K562 (cell line): ENCODE data around the gene GNG14. TPM values are rescaled to one million over a fixed set of nuclear protein-coding genes. Genes with fewer than 3 reads are reported as not detected.
A peak's percentile ranks its signal among the peaks of the same experiment; 100 is the strongest.

Experiments
- ADNP ChIP-seq: fragments of 200-800 bp; sonication (Bioruptor generic); IDR thresholded peaks from 2 replicates; pipeline ENCODE4 v1.6.1; 2016; ENCODE audit warnings: missing genetic modification characterization, missing compliant biosample characterization
- CEBPG ChIP-seq, 3 experiments: fragments of 200-800 bp in 1 of 3; sonication (Bioruptor generic) in 1 of 3; sonication (generic) in 1 of 3; formaldehyde crosslinking in 1 of 3; IDR thresholded peaks in 2 of 3; conservative IDR thresholded peaks in 1 of 3; 2 replicates each; pipeline versions ENCODE4 v1.6.1 to v1.8.0; 2016 to 2022; ENCODE audit warnings: missing compliant biosample characterization in 2 of 3, missing genetic modification characterization in 2 of 3, mild to moderate bottlenecking in 1 of 3, missing genetic modification reagents in 1 of 3
- CREB1 ChIP-seq, 2 experiments: sonication (generic) in 1 of 2; formaldehyde crosslinking in 1 of 2; IDR thresholded peaks; 2 replicates each; pipeline versions ENCODE4 v1.6.1 to v1.8.0; 2012 to 2022; ENCODE audit warnings: inconsistent platforms in 1 of 2, mild to moderate bottlenecking in 1 of 2, missing genetic modification reagents in 1 of 2, moderate library complexity in 1 of 2
- EGR1 ChIP-seq: fragments of 450-650 bp; conservative IDR thresholded peaks from 2 replicates; pipeline ENCODE4 v1.6.1; 2017; ENCODE audit warnings: mild to moderate bottlenecking
- GTF2F1 ChIP-seq: IDR thresholded peaks from 2 replicates; pipeline ENCODE4 v1.6.1; 2011; ENCODE audit warnings: low read depth, low read length, improper control_type of control experiment
- HEY1 ChIP-seq: fragments of 250-450 bp; sonication (Bioruptor Pico); IDR thresholded peaks from 2 replicates; pipeline ENCODE4 v1.5.0; 2020; ENCODE audit warnings: mild to moderate bottlenecking, moderate library complexity, borderline replicate concordance
- ILF3 ChIP-seq: fragments of 450-650 bp; IDR thresholded peaks from 2 replicates; pipeline ENCODE4 v1.6.1; 2018; ENCODE audit warnings: antibody characterized with exemption, mild to moderate bottlenecking, moderate library complexity, borderline replicate concordance
- JUN ChIP-seq, 2 experiments: sonication (generic) in 1 of 2; formaldehyde crosslinking in 1 of 2; IDR thresholded peaks; 2 replicates each; pipeline versions ENCODE4 v1.6.1 to v1.8.0; 2012 to 2022; ENCODE audit warnings: borderline replicate concordance in 2 of 2, mild to moderate bottlenecking in 2 of 2, improper control_type of control experiment in 1 of 2, low read depth in 1 of 2, low read length in 1 of 2, missing genetic modification reagents in 1 of 2
- MCM2 ChIP-seq: fragments of 450-650 bp; IDR thresholded peaks from 2 replicates; pipeline ENCODE4 v1.6.1; 2017; ENCODE audit warnings: low read depth, mild to moderate bottlenecking
- NRF1 ChIP-seq, 2 experiments: fragments of 450-650 bp; IDR thresholded peaks in 1 of 2; conservative IDR thresholded peaks in 1 of 2; 2 replicates each; pipeline ENCODE4 v1.6.1; 2014; ENCODE audit warnings: mild to moderate bottlenecking in 2 of 2
- PHB ChIP-seq: fragments of 250-450 bp; sonication (Bioruptor Pico); IDR thresholded peaks from 2 replicates; pipeline ENCODE4 v1.5.0; 2021
- SRF ChIP-seq, 2 experiments: fragments of 250-450, 450-650 bp in 1 of 2; sonication (Bioruptor Pico) in 1 of 2; sonication (generic) in 1 of 2; formaldehyde crosslinking; IDR thresholded peaks; 2 replicates each; pipeline versions ENCODE4 v1.5.0 to v1.5.1; 2020 to 2022; ENCODE audit warnings: mild to moderate bottlenecking in 1 of 2, missing genetic modification reagents in 1 of 2
- TAF1 ChIP-seq: IDR thresholded peaks from 2 replicates; pipeline ENCODE4 v1.6.1; 2011; ENCODE audit warnings: mild to moderate bottlenecking, low read length, moderate library complexity; ENCODE audit not compliant: insufficient read depth, control insufficient read depth, severe bottlenecking; ENCODE audit errors: extremely low read depth
- ZBTB7A ChIP-seq: IDR thresholded peaks from 2 replicates; pipeline ENCODE4 v1.6.1; 2011; ENCODE audit warnings: low read depth, mild to moderate bottlenecking, low read length, moderate library complexity, borderline replicate concordance; ENCODE audit not compliant: control insufficient read depth
- ZFP1 ChIP-seq: fragments of 450-650 bp; formaldehyde crosslinking; IDR thresholded peaks from 2 replicates; pipeline ENCODE4 v1.4.0; 2020; ENCODE audit warnings: mild to moderate bottlenecking, mixed read lengths
- ZNF146 ChIP-seq: IDR thresholded peaks from one replicate; pipeline ENCODE4 v1.6.1; 2018; ENCODE audit warnings: missing compliant biosample characterization; ENCODE audit not compliant: unreplicated experiment
- polyA plus RNA-seq, 8 experiments: library from polyadenylated mRNA; depleted of rRNA in 4 of 8; stranded (reverse) in 5 of 8; unstranded in 3 of 8; fragments of >200 nt; fragmentation: Nextera tagmentation in 2 of 8; fragmentation: Illumina TruSeq in 1 of 8; extraction: Ambion mirVana in 2 of 8; extraction: Trizol in 1 of 8; gene quantifications; 2 replicates each; pipeline versions ENCODE4 v1.2.1 to v1.2.3, GENCODE V29; 2011 to 2014; ENCODE audit warnings: inconsistent platforms in 1 of 8, missing spikeins in 1 of 8
- total RNA-seq, 7 experiments: library from RNA; depleted of rRNA in 6 of 7; stranded (reverse); fragments of >200 nt in 6 of 7; fragmentation: Illumina TruSeq in 2 of 7; extraction: Trizol in 2 of 7; gene quantifications; 2 replicates each; pipeline versions ENCODE4 v1.2.1 to v1.2.3, GENCODE V29; 2011 to 2021; ENCODE audit warnings: low replicate concordance in 1 of 7
- TF ChIP-seq, protein P1 (sequence below): fragments of 450-650 bp; conservative IDR thresholded peaks from 2 replicates; pipeline ENCODE4 v1.6.1; 2016; ENCODE audit warnings: missing genetic modification characterization, low read depth, mild to moderate bottlenecking, control low read depth, missing compliant biosample characterization
- TF ChIP-seq, protein P2 (sequence below): fragments of 250-450 bp; sonication (Bioruptor Pico); IDR thresholded peaks from 2 replicates; pipeline ENCODE4 v1.5.0; 2021; ENCODE audit warnings: mild to moderate bottlenecking, moderate library complexity
- TF ChIP-seq, protein P3 (sequence below): fragments of 450-650 bp; formaldehyde crosslinking; IDR thresholded peaks from 2 replicates; pipeline ENCODE4 v1.4.0; 2022; ENCODE audit warnings: missing genetic modification characterization

GNG14 gene
- total and polyA plus RNA-seq, 9 of the 15 experiments (the other 6 are each of a cell fraction or from before 2014, with no cell fraction given) = not detected

DNA sequence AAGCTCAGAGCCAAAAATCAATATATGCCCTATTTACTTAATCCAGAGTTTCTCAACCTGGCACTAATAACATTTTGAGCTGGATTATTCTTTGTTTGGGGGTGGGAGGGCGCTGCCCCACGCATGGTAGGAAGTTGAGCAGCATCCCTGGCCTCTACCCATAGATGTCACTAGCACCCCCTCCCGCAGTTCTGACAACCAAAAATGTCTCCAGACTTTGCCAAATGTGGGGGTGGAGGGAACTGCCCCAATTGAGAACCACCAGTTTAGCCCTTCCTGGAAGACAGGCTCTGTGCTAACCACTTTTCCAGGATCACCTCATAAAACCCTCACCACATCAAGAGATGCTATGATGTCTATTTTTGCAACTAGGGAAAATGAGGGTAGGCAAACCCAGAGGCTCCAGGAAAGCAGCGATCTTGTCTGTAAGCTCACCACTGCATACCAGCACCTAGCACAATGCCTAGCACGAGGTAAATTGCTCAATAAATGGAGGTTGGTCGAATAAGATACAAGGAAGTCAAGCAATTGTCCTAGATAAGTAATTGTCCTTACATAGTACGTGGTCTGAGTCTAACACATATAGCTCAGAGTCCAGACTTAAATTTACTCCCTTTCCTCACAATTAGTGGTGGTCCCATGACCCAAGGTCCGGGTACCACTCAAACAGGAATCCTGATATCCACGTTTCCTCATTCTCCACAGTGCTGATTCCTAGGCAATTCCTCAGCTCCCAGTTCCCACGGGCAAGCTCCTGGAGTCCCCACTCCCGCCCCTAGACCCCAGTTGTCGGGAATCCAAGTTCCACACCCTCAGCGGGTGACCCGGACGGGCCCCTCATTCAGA is 45.8 kb downstream of the GNG14 start (continued):
- TF ChIP-seq, protein P1, sequence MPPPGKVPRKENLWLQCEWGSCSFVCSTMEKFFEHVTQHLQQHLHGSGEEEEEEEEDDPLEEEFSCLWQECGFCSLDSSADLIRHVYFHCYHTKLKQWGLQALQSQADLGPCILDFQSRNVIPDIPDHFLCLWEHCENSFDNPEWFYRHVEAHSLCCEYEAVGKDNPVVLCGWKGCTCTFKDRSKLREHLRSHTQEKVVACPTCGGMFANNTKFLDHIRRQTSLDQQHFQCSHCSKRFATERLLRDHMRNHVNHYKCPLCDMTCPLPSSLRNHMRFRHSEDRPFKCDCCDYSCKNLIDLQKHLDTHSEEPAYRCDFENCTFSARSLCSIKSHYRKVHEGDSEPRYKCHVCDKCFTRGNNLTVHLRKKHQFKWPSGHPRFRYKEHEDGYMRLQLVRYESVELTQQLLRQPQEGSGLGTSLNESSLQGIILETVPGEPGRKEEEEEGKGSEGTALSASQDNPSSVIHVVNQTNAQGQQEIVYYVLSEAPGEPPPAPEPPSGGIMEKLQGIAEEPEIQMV (tag) = no peak
- TF ChIP-seq ZNF146 (CRISPR knock-in tag) (no peak), MCM2 (no peak), HEY1 (CRISPR knock-in tag) (no peak), CREB1 (IDR thresholded peaks at IDR 0.05) (no peak), CREB1 (CRISPR knock-in tag; IDR thresholded peaks at IDR 0.05) (no peak), PHB (CRISPR knock-in tag) (0 out of 2 replicates have a peak, but pooled peaks have one; percentile 36), JUN (IDR thresholded peaks at IDR 0.05; ENCODE audit: borderline replicate concordance, low read depth, low read length) (no peak), JUN (CRISPR knock-in tag; IDR thresholded peaks at IDR 0.05; ENCODE audit: borderline replicate concordance) (no peak), CEBPG (CRISPR knock-in tag; IDR thresholded peaks at IDR 0.05) (no peak), CEBPG (tag; conservative IDR thresholded peaks at IDR 0.05 in 1 of 2, IDR thresholded peaks at IDR 0.05 in 1 of 2) (peak; percentile 34; a peak in 2 of 4 replicates), SRF (CRISPR knock-in tag; IDR thresholded peaks at IDR 0.05) (peak in 1 of 2 experiments; percentile 49; a peak in 1 of 4 replicates), ADNP (tag) (no peak), EGR1 (peak; percentile 91), GTF2F1 (no peak), ZFP1 (CRISPR knock-in tag) (no peak), ZBTB7A (peak; percentile 21; the same call in 1 of the 2 replicates), ILF3 (no peak), NRF1 (conservative IDR thresholded peaks at IDR 0.05 in 1 of 2, IDR thresholded peaks at IDR 0.05 in 1 of 2) (peak; percentile 44 to 53), TAF1 (no peak)
- TF ChIP-seq, protein P2, sequence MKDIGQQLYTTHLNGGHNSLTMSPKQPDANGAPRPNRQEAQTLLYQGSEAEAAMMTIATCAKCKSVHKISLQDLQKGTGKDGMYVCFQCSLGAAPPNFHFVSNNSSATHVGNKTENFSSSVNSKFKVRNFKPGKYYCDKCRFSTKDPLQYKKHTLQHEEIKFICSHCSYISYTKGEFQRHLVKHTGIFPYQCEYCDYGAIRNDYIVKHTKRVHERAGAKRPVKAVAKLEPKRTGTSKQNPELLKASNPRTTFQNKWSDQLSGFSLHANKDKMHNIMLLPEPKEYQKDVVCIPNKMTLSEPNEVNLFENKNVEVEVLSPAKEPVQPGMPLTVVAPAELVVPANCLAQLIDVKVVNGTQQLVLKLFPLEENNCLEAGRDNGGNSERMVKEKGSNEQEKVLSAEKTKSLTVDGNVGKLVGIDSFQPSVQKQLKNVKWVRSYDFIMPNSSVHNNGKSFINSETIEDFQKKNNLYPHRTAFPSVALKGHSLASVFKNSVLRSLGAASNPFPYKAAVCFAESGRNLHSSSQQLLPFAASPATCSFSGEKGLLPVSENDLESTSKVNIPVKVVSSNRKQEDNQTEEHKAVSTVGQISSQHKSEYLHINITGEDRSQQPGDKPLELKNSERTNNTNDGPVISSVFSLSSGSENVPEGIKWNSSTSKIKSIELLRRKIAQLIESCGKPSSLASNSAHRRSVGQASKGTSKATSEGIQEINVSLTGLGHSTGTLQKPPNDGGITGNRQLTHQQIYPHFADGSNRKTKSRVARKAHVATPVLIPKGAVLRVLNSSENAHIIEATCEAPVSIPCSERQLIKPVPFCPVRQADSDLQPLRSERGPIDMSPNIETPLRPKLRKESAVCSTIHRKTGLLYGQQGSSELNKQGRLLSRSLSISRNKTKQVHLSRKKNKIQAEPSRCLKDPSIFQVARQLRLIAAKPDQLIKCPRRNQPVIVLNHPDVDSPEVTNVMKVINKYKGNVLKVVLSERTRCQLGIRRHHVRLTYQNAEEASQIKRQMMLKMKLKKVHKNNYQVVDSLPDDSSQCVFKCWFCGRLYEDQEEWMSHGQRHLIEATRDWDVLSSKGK (CRISPR knock-in tag) = no peak
- TF ChIP-seq, protein P3, sequence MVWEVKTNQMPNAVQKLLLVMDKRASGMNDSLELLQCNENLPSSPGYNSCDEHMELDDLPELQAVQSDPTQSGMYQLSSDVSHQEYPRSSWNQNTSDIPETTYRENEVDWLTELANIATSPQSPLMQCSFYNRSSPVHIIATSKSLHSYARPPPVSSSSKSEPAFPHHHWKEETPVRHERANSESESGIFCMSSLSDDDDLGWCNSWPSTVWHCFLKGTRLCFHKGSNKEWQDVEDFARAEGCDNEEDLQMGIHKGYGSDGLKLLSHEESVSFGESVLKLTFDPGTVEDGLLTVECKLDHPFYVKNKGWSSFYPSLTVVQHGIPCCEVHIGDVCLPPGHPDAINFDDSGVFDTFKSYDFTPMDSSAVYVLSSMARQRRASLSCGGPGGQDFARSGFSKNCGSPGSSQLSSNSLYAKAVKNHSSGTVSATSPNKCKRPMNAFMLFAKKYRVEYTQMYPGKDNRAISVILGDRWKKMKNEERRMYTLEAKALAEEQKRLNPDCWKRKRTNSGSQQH = no peak
